K562 (cell line): Measurements from ENCODE around the gene MFAP1. TPM values are rescaled to one million over a fixed set of nuclear protein-coding genes. Genes with fewer than 3 reads are reported as not detected.

ENCODE experiments used
- ADNP ChIP-seq: fragments of 200-800 bp; sonication (Bioruptor generic); IDR thresholded peaks from 2 replicates; pipeline ENCODE4 v1.6.1; 2016; ENCODE audit warnings: missing genetic modification characterization, missing compliant biosample characterization
- ARNT ChIP-seq, 2 experiments: fragments of 450-650 bp; IDR thresholded peaks; 2 replicates each; pipeline ENCODE4 v1.6.1; 2016; ENCODE audit warnings: mild to moderate bottlenecking in 1 of 2
- CC2D1A ChIP-seq: fragments of 450-650 bp; IDR thresholded peaks from 2 replicates; pipeline ENCODE4 v1.6.1; 2017; ENCODE audit warnings: mild to moderate bottlenecking
- CCAR2 ChIP-seq: fragments of 200-400 bp; formaldehyde crosslinking; IDR thresholded peaks from 2 replicates; pipeline ENCODE4 v1.6.1; 2017; ENCODE audit warnings: mild to moderate bottlenecking, low read depth, low read length
- ESRRA ChIP-seq: fragments of 450-650 bp; IDR thresholded peaks from 2 replicates; pipeline ENCODE4 v1.6.1; 2014; ENCODE audit warnings: low read depth, mild to moderate bottlenecking, moderate library complexity, borderline replicate concordance
- GABPA ChIP-seq: fragments of 200-800 bp; sonication (Bioruptor generic); conservative IDR thresholded peaks from 2 replicates; pipeline ENCODE4 v1.6.1; 2016; ENCODE audit warnings: low read depth, missing genetic modification characterization, missing compliant biosample characterization
- NCOA2 ChIP-seq, 2 experiments: fragments of 450-650 bp; IDR thresholded peaks; 2 replicates each; pipeline ENCODE4 v1.6.1; 2018; ENCODE audit warnings: mild to moderate bottlenecking in 2 of 2, moderate library complexity in 1 of 2; ENCODE audit not compliant: partially characterized antibody in 2 of 2
- NFXL1 ChIP-seq: fragments of 450-650 bp; formaldehyde crosslinking; IDR thresholded peaks from 2 replicates; pipeline ENCODE4 v1.4.0; 2021; ENCODE audit warnings: mild to moderate bottlenecking
- SAFB2 ChIP-seq: fragments of 200-400 bp; formaldehyde crosslinking; IDR thresholded peaks from 2 replicates; pipeline ENCODE4 v1.6.1; 2018; ENCODE audit warnings: borderline replicate concordance, low read length, low read depth, moderate library complexity; ENCODE audit not compliant: severe bottlenecking
- SIRT6 ChIP-seq: IDR thresholded peaks from one replicate; pipeline ENCODE4 v1.6.1; 2012; ENCODE audit warnings: low read depth, mild to moderate bottlenecking, control low read depth, inconsistent platforms, low read length, moderate library complexity
- TARDBP ChIP-seq: fragments of 450-650 bp; IDR thresholded peaks from 2 replicates; pipeline ENCODE4 v1.6.1; 2016
- ZFP1 ChIP-seq: fragments of 450-650 bp; formaldehyde crosslinking; IDR thresholded peaks from 2 replicates; pipeline ENCODE4 v1.4.0; 2020; ENCODE audit warnings: mild to moderate bottlenecking, mixed read lengths
- polyA plus RNA-seq, 8 experiments: library from polyadenylated mRNA; depleted of rRNA in 4 of 8; stranded (reverse) in 5 of 8; unstranded in 3 of 8; fragments of >200 nt; fragmentation: Nextera tagmentation in 2 of 8; fragmentation: Illumina TruSeq in 1 of 8; extraction: Ambion mirVana in 2 of 8; extraction: Trizol in 1 of 8; gene quantifications; 2 replicates each; pipeline versions ENCODE4 v1.2.1 to v1.2.3, GENCODE V29; 2011 to 2014; ENCODE audit warnings: inconsistent platforms in 1 of 8, missing spikeins in 1 of 8
- total RNA-seq, 7 experiments: library from RNA; depleted of rRNA in 6 of 7; stranded (reverse); fragments of >200 nt in 6 of 7; fragmentation: Illumina TruSeq in 2 of 7; extraction: Trizol in 2 of 7; gene quantifications; 2 replicates each; pipeline versions ENCODE4 v1.2.1 to v1.2.3, GENCODE V29; 2011 to 2021; ENCODE audit warnings: low replicate concordance in 1 of 7
- TF ChIP-seq, protein P1 (sequence below): fragments of 250-450 bp; sonication (Bioruptor Pico); IDR thresholded peaks from 2 replicates; pipeline ENCODE4 v1.5.0; 2021
- TF ChIP-seq, protein P2 (sequence below): fragments of 450-650 bp; formaldehyde crosslinking; IDR thresholded peaks from 2 replicates; pipeline ENCODE4 v1.4.0; 2020; ENCODE audit warnings: mild to moderate bottlenecking, moderate library complexity
- TF ChIP-seq, protein P3 (sequence below), 2 experiments: IDR thresholded peaks; 2 replicates each; pipeline ENCODE4 v1.6.1; 2012; ENCODE audit warnings: improper control_type of control experiment in 2 of 2, low read depth in 2 of 2, low read length in 2 of 2, borderline replicate concordance in 1 of 2
- TF ChIP-seq, protein P4 (sequence below): sonication (generic); formaldehyde crosslinking; IDR thresholded peaks from 2 replicates; pipeline ENCODE4 v1.8.0; 2023; ENCODE audit warnings: missing genetic modification reagents, mild to moderate bottlenecking, borderline replicate concordance

MFAP1 gene
- total and polyA plus RNA-seq, 9 of the 15 experiments (the other 6 are each of a cell fraction or from before 2014, with no cell fraction given) = 34.9 to 64.1 (median 48.2) TPM

DNA sequence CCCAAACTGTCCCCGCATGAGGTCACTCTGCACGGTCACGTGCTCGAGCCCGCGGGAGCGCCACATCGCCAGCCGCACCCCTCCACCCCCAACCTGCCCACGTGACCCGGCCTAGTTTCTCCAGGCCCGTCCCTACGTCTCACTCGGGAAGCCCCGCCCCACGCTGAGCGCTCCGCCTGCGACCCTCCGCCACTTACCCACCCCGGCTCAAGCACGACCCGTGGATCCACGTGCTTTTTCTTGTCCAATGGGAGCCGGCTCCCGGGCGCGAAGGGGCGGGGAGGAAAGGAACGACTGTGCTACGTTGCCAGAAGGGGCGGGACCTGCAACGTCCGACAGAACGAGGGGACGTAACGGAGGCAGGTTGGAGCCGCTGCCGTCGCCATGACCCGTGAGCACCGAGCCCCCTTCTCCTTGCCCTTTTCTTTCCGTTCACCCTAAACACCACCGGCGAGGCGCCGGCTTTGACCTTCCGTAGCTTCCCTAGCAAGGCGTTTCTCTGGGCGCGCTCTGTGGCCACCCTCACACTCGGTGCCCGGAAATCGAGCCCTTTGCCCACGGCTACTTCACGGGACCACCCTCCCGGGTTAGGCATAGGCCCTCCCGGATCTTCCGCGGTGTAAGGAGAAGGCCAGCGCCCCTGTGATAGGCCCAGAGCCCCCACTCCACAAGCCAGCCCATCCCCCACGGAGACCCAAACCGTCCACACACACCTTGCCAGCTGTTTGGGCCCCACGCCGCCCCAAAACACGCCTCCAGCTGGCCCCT, 32.3 kb downstream of the MFAP1 start, which contains the start of gene SERF2 (continued):
- TF ChIP-seq, protein P1, sequence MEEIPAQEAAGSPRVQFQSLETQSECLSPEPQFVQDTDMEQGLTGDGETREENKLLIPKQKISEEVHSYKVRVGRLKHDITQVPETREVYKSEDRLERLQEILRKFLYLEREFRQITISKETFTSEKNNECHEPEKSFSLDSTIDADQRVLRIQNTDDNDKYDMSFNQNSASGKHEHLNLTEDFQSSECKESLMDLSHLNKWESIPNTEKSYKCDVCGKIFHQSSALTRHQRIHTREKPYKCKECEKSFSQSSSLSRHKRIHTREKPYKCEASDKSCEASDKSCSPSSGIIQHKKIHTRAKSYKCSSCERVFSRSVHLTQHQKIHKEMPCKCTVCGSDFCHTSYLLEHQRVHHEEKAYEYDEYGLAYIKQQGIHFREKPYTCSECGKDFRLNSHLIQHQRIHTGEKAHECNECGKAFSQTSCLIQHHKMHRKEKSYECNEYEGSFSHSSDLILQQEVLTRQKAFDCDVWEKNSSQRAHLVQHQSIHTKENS (CRISPR knock-in tag) = no peak
- TF ChIP-seq, protein P2, sequence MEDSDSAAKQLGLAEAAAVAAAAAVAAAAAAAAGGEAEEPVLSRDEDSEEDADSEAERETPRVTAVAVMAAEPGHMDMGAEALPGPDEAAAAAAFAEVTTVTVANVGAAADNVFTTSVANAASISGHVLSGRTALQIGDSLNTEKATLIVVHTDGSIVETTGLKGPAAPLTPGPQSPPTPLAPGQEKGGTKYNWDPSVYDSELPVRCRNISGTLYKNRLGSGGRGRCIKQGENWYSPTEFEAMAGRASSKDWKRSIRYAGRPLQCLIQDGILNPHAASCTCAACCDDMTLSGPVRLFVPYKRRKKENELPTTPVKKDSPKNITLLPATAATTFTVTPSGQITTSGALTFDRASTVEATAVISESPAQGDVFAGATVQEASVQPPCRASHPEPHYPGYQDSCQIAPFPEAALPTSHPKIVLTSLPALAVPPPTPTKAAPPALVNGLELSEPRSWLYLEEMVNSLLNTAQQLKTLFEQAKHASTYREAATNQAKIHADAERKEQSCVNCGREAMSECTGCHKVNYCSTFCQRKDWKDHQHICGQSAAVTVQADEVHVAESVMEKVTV (CRISPR knock-in tag) = no peak
- TF ChIP-seq ESRRA (no peak; the same call in 1 of the 2 replicates), ARNT (IDR thresholded peaks at IDR 0.05) (0 out of 4 replicates have a peak, but pooled peaks of 1 of the 2 experiments have one; percentile 24), CC2D1A (0 out of 2 replicates have a peak, but pooled peaks have one; percentile 25), GABPA (peak; percentile 46; the same call in 1 of the 2 replicates), NCOA2 (IDR thresholded peaks at IDR 0.05; ENCODE audit: partially characterized antibody in 2 of 2) (no peak), SIRT6 (no peak), SAFB2 (no peak), ADNP (tag) (no peak), TARDBP (0 out of 2 replicates have a peak, but pooled peaks have one; percentile 62), ZFP1 (CRISPR knock-in tag) (no peak), CCAR2 (no peak), NFXL1 (CRISPR knock-in tag) (no peak)
- TF ChIP-seq, protein P3, sequence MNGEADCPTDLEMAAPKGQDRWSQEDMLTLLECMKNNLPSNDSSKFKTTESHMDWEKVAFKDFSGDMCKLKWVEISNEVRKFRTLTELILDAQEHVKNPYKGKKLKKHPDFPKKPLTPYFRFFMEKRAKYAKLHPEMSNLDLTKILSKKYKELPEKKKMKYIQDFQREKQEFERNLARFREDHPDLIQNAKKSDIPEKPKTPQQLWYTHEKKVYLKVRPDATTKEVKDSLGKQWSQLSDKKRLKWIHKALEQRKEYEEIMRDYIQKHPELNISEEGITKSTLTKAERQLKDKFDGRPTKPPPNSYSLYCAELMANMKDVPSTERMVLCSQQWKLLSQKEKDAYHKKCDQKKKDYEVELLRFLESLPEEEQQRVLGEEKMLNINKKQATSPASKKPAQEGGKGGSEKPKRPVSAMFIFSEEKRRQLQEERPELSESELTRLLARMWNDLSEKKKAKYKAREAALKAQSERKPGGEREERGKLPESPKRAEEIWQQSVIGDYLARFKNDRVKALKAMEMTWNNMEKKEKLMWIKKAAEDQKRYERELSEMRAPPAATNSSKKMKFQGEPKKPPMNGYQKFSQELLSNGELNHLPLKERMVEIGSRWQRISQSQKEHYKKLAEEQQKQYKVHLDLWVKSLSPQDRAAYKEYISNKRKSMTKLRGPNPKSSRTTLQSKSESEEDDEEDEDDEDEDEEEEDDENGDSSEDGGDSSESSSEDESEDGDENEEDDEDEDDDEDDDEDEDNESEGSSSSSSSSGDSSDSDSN (IDR thresholded peaks at IDR 0.05; ENCODE audit: borderline replicate concordance in 1 of 2, low read depth in 2 of 2, low read length in 2 of 2) = no peak
- TF ChIP-seq, protein P4, sequence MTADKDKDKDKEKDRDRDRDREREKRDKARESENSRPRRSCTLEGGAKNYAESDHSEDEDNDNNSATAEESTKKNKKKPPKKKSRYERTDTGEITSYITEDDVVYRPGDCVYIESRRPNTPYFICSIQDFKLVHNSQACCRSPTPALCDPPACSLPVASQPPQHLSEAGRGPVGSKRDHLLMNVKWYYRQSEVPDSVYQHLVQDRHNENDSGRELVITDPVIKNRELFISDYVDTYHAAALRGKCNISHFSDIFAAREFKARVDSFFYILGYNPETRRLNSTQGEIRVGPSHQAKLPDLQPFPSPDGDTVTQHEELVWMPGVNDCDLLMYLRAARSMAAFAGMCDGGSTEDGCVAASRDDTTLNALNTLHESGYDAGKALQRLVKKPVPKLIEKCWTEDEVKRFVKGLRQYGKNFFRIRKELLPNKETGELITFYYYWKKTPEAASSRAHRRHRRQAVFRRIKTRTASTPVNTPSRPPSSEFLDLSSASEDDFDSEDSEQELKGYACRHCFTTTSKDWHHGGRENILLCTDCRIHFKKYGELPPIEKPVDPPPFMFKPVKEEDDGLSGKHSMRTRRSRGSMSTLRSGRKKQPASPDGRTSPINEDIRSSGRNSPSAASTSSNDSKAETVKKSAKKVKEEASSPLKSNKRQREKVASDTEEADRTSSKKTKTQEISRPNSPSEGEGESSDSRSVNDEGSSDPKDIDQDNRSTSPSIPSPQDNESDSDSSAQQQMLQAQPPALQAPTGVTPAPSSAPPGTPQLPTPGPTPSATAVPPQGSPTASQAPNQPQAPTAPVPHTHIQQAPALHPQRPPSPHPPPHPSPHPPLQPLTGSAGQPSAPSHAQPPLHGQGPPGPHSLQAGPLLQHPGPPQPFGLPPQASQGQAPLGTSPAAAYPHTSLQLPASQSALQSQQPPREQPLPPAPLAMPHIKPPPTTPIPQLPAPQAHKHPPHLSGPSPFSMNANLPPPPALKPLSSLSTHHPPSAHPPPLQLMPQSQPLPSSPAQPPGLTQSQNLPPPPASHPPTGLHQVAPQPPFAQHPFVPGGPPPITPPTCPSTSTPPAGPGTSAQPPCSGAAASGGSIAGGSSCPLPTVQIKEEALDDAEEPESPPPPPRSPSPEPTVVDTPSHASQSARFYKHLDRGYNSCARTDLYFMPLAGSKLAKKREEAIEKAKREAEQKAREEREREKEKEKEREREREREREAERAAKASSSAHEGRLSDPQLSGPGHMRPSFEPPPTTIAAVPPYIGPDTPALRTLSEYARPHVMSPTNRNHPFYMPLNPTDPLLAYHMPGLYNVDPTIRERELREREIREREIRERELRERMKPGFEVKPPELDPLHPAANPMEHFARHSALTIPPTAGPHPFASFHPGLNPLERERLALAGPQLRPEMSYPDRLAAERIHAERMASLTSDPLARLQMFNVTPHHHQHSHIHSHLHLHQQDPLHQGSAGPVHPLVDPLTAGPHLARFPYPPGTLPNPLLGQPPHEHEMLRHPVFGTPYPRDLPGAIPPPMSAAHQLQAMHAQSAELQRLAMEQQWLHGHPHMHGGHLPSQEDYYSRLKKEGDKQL (CRISPR knock-in tag) = no peak
